GM12874 (cell line): Measurements from ENCODE around the gene ZMYND19.
A peak's percentile ranks its signal among the peaks of the same experiment; 100 is the strongest.

Source experiments
- TF ChIP-seq, protein P1 (sequence below): IDR thresholded peaks from 2 replicates; pipeline ENCODE4 v1.5.1; 2011; ENCODE audit warnings: low read depth, mild to moderate bottlenecking, control low read depth, low read length, moderate library complexity; ENCODE audit not compliant: insufficient read depth

Gene ZMYND19

DNA sequence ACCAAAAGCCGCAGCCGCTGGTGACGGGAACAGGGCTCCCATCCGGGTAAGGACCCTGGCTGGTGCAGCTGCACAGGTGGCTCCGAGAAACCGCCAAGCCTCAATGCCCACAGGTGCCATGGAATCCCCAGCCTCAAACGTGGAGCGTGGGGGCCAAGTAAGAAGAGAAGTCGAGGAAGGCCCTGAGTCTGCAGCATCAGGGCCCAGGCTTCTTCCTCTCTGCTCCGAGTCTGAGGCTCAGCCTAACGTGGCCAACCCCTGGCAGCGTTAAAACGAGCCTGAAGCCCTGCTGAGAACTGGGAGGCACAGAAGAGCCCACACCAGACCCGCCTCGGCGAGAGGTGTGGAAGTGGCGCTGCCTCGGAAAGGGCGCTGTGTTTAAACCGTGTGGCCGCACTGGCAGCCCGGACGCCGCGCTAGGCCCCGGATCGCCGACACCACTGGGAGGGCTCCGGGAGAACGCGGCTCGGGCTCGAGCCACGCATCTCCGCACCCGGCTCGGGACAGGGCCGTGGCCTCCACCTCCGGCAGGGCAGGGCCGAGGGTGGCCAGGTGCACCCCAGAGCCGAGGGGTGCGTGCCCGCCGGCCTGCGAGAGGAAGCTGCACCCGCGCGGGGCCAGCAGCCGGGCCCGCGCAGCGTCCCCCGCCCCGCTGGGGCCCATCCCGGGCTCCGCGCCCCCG, 730 bp downstream of the ZMYND19 start:
- TF ChIP-seq, protein P1, sequence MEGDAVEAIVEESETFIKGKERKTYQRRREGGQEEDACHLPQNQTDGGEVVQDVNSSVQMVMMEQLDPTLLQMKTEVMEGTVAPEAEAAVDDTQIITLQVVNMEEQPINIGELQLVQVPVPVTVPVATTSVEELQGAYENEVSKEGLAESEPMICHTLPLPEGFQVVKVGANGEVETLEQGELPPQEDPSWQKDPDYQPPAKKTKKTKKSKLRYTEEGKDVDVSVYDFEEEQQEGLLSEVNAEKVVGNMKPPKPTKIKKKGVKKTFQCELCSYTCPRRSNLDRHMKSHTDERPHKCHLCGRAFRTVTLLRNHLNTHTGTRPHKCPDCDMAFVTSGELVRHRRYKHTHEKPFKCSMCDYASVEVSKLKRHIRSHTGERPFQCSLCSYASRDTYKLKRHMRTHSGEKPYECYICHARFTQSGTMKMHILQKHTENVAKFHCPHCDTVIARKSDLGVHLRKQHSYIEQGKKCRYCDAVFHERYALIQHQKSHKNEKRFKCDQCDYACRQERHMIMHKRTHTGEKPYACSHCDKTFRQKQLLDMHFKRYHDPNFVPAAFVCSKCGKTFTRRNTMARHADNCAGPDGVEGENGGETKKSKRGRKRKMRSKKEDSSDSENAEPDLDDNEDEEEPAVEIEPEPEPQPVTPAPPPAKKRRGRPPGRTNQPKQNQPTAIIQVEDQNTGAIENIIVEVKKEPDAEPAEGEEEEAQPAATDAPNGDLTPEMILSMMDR = no peak

DNA sequence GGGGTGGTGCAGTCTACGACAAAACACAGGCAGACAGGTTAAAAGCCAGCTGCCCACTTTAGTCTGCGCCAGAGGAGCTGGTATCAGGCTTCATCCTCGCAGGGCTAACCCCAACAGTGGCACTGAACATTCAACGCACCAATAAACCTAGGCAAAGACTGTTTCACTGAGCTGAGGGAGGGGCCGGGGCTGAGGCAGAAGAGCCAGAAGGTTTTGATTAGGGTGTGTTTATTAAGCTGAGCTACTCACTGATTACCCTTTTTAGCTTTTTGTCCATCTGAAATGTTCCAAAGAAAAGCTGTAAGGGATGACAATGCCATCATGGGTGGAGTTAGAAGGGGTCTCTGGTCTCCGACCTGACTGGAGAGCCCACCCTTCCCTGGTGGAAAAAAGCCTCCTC, 1.4 kb downstream of the ZMYND19 start:
- TF ChIP-seq, protein P1 = no peak

DNA sequence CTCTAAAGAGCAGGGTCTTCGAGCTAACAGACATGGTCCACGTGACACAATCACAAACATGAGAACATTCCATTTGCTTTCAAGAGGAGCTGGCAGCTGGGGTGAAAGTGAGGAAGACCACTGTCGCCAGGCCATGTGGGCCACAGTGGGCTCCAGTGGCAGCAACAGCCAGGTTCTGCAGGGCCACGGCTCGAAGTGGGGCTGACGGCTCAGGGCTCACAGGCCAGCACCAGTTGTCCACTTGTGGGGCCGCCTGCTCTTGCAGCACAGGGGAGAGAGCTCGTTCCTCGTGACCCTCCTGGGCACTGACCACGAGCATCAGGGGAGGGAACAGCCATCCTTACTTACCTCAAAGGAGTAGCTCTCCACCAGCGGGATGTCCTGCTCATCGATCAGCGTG, 2.0 kb downstream of the ZMYND19 start:
- TF ChIP-seq, protein P1 = no peak

DNA sequence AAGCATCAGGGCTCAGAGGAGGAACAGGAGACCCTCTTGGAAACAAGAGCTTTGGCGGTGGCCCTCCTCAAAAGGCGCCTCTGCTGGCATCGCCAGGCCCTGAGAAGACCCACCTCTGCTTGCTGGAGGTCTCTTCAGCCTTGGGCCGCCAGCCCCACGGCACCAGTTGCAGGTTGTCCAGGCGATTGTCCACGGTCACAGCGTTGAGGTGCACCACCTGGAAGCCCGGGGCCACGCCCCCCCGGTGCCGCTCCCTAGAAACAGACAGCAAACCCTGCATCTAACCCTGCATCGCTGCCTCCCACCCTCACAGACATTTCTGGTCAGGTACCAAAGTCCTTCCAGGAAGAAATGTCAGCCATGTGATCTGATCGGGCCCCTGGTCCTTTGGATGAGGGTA, 3.5 kb downstream of the ZMYND19 start:
- TF ChIP-seq, protein P1 = no peak

DNA sequence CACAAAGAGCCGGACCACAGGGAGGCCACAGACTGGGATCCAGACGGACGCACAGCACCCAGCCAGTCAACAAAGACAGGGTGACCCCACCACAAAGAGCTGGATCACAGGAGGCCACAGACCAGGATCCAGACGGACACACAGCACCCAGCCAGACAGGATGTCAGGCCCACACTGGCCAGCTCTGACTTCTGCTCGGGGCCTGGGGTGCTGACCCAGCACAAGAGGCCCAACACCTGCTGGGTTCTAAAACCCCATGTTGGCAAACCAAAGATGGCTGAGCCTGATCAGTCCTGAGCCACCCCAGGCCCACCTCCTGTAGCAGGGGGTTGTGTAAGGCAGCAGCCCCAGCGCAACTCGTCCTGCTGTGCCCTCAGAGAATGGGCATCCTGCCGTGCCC, 6.4 kb downstream of the ZMYND19 start:
- TF ChIP-seq, protein P1 = no peak

DNA sequence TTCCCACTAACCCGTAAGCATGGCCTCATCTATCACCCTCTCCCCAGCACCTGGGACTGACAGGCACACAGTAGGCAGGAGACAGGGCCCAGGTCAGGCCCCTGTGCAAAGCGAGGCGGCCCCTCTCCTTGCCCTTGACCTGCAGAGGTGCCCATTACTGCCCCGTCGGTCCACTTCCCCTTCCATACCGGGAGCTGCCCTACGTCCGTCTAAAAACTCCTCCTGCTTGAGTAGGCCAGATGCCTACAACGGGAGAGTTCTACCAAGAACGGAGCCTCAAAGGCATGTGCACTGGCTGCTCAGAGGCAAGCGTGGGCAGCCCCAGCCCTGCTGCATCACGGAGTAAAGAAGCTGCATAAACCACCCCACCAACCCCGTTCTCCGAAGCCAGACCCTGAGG, 7.0 kb downstream of the ZMYND19 start:
- TF ChIP-seq, protein P1 = no peak

DNA sequence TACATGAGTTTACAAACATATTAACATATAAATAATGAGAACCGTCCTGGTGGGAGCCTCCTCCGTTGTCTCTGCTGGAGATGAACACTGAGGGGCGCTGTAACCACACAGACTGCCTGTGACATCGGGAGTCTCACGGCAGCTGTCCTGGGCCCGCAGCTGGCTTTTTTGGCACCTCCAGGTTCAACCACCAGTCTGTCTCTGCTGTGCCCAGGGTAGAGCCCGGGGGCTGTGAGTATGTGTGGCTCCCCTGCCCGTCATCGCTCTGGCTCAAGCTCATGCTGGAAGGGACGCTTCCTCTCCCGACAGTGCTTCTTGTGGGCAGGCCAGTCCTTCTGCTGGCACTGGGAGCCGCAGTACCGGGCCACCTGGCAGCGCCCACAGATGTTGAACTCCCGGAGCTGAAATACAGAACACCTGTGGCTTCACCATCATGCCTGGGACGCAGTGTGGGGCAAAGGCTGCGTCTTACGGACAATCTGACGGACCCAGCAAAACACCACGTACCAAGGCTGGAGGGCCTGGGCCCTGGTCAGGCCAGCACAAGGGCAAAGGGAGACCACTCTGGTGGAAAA, 7.9 kb downstream of the ZMYND19 start:
- TF ChIP-seq, protein P1 = peak; percentile 21; the same call in 1 of the 2 replicates
